ENCODE measurements around the gene ARRDC3. TPM values are rescaled to one million over a fixed set of nuclear protein-coding genes. Genes with fewer than 3 reads are reported as not detected.
"Not testable (repeated sequence)": the region's sequence is repeated elsewhere in the genome, so short reads cannot be mapped to it uniquely, and the experiment has no call there.

The ARRDC3 gene
- total RNA-seq, 1 experiment from 2014 or later, result 32.0 TPM

DNA sequence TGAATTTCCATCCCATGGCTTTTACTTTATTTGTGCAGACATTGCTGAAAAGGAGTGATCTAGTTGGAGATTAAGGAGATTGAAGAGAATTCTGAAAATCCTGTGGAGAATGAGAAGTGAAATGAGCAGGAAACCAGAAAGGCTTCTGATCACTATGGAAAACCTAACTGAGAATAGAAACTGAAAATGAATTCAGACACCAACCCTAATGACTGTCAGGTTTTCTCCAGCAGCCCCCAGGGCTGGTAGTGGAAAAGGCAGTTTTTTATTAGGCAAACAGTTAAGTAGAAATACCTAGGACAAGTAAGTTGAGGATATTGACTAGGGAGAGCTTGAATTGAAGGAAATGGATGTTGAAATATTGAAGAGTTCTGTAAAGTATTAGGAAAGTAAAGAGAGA lies 14.7 kb upstream of the ARRDC3 start:
- CTCF ChIA-PET, result no interaction called here
- no peaks in the 10 kb centered on the region for H3K4me1 ChIP-seq (replicated peaks; ENCODE audit: insufficient read depth)
- no peaks in the 10 kb centered on the region for H3F3A ChIP-seq (ENCODE audit: insufficient read depth, low read depth)
- POLR2A ChIA-PET (ENCODE audit: unreplicated experiment), result no interaction called here
- H2AFZ ChIP-seq, result no peak overlapping the region
- BruUV-seq (replicated peaks), result no TSS peak
- H3K9me3 ChIP-seq (ENCODE audit: insufficient read depth, low read depth), result no peaks in the 10 kb centered on the region
- no peak overlapping the region for H3K4me3 ChIP-seq
- intact Hi-C loops (cut with micrococcal nuclease; ENCODE audit: unreplicated experiment), result no loop called here
- no peak overlapping the region for H3K27ac ChIP-seq
- H3K27me3 ChIP-seq (ENCODE audit: insufficient read depth, low read depth), result no peaks in the 10 kb centered on the region
- no peaks in the 10 kb centered on the region for H3K36me3 ChIP-seq (ENCODE audit: low read depth)
- H3K9me2 ChIP-seq (ENCODE audit: insufficient read depth), result no peaks in the 10 kb centered on the region; the same call in 1 of the 2 replicates
- no peak overlapping the region for H3K4me2 ChIP-seq
- H3K79me2 ChIP-seq (ENCODE audit: low read depth), result no peaks in the 10 kb centered on the region
- TF ChIP-seq, protein P1, sequence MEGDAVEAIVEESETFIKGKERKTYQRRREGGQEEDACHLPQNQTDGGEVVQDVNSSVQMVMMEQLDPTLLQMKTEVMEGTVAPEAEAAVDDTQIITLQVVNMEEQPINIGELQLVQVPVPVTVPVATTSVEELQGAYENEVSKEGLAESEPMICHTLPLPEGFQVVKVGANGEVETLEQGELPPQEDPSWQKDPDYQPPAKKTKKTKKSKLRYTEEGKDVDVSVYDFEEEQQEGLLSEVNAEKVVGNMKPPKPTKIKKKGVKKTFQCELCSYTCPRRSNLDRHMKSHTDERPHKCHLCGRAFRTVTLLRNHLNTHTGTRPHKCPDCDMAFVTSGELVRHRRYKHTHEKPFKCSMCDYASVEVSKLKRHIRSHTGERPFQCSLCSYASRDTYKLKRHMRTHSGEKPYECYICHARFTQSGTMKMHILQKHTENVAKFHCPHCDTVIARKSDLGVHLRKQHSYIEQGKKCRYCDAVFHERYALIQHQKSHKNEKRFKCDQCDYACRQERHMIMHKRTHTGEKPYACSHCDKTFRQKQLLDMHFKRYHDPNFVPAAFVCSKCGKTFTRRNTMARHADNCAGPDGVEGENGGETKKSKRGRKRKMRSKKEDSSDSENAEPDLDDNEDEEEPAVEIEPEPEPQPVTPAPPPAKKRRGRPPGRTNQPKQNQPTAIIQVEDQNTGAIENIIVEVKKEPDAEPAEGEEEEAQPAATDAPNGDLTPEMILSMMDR (conservative IDR thresholded peaks at IDR 0.05), result no peak
- no peak for TF ChIP-seq EZH2 (IDR thresholded peaks at IDR 0.05; ENCODE audit: low read depth)
- DNase-seq, result no peak
- no peaks in the 10 kb centered on the region; the same call in 1 of the 2 replicates for H4K20me1 ChIP-seq (ENCODE audit: insufficient read depth)

DNA sequence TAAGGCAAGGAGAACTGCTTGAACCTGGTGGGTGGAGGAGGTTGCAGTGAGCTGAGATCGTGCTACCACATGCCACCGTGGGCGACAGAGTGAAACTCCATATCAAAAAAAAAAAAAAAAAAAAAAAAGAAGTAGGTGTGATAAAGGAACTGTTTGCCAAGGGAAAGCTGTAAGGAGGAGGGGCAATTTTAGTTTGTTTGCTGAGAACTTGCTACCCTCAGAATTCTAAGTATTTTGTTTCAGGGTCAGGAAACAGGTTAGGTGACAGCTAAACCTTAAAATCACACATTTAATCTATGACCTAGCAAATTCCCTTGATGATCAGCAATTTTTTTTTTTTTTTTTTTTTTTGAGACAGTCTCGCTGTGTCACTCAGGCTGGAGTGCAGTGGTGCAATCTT lies 7.2 kb upstream of the ARRDC3 start:
- Histone ChIP-seq H3F3A (ENCODE audit: insufficient read depth, low read depth) (no peaks in the 10 kb centered on the region; the same call in 1 of the 2 replicates), H3K36me3 (ENCODE audit: low read depth) (no peaks in the 10 kb centered on the region), H3K9me2 (ENCODE audit: insufficient read depth) (no peaks in the 10 kb centered on the region), H3K4me1 (replicated peaks; ENCODE audit: insufficient read depth) (no peaks in the 10 kb centered on the region), H2AFZ (no peak overlapping the region), H3K79me2 (ENCODE audit: low read depth) (no peaks in the 10 kb centered on the region), H3K4me3 (no peak overlapping the region), H3K27me3 (ENCODE audit: insufficient read depth, low read depth) (no peaks in the 10 kb centered on the region), H3K4me2 (no peak overlapping the region), H3K27ac (no peak overlapping the region), H4K20me1 (ENCODE audit: insufficient read depth) (no peaks in the 10 kb centered on the region), H3K9me3 (ENCODE audit: insufficient read depth, low read depth) (no peaks in the 10 kb centered on the region)
- ChIA-PET CTCF (interaction anchor here (0.6 to 0.7 kb wide), 4 partner anchors 16 to 536 kb away, joined by 5 to 7 read pairs (median 6); no protein-coding TSS in a partner anchor), POLR2A (ENCODE audit: unreplicated experiment) (interaction anchor here (0.5 kb wide), 1 partner anchor 77 kb away, joined by 4 read pairs; no protein-coding TSS in a partner anchor)
- intact Hi-C loops (cut with micrococcal nuclease; ENCODE audit: unreplicated experiment), result no loop called here
- DNase-seq, result peak in 1 of 2 experiments; percentile 78
- TF ChIP-seq, protein P1 (conservative IDR thresholded peaks at IDR 0.05), result no peak
- no peak for TF ChIP-seq EZH2 (IDR thresholded peaks at IDR 0.05; ENCODE audit: low read depth)
- BruUV-seq (replicated peaks), result no TSS peak

DNA sequence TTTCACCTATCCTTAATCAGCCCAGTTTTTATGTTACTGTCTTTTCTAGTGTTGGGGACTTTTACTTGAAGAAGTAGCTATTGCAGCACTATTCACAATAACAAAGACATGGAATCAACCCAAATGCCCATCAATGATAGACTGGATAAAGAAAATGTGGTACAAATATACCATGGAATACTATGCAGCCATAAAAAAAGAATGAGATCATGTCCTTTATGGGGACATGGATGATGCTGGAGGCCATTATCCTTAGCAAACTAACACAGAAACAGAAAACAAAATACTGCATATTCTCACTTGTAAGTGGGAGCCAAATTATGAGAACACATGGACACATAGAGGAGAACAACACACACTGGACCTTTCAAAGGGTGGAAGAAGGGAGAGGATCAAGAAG lies 6.4 kb upstream of the ARRDC3 start:
- H3K27ac ChIP-seq; H4K20me1 ChIP-seq (ENCODE audit: insufficient read depth); H3K27me3 ChIP-seq (ENCODE audit: insufficient read depth, low read depth); H3K79me2 ChIP-seq (ENCODE audit: low read depth); H3K4me2 ChIP-seq; H3K4me3 ChIP-seq; BruUV-seq (replicated peaks); POLR2A ChIA-PET (ENCODE audit: unreplicated experiment); H3K9me3 ChIP-seq (ENCODE audit: insufficient read depth, low read depth); H2AFZ ChIP-seq; H3K36me3 ChIP-seq (ENCODE audit: low read depth); H3K9me2 ChIP-seq (ENCODE audit: insufficient read depth); intact Hi-C loops (cut with micrococcal nuclease; ENCODE audit: unreplicated experiment); DNase-seq; H3F3A ChIP-seq (ENCODE audit: insufficient read depth, low read depth); H3K4me1 ChIP-seq (replicated peaks; ENCODE audit: insufficient read depth): not testable (repeated sequence)
- CTCF ChIA-PET, result interaction anchor here (0.6 to 0.7 kb wide), 2 partner anchors 398 to 458 kb away, joined by 5 to 6 read pairs; no protein-coding TSS in a partner anchor

DNA sequence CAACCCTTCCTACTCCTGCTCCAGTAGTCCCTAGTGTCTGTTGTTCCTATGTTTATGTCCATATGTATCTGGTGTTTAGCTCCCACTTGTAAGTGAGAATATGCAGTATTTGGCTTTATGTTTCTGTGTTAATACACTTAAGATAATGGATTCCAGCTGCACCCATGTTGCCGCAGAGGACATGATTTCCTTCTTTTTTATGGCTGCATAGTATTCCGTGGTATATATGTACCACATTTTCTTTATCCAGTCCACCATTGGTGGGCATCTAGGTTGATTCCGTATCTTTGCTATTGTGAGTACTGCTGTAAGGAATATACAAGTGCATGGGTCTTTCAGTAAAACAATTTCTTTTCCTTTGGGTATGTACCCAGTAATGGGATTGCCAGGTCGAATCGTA lies 5.2 kb upstream of the ARRDC3 start:
- Histone ChIP-seq H3F3A (ENCODE audit: insufficient read depth, low read depth) (peaks cover 11% of the 10 kb centered on the region), H3K9me3 (ENCODE audit: insufficient read depth, low read depth) (no peaks in the 10 kb centered on the region), H3K27ac (no peak overlapping the region), H3K79me2 (ENCODE audit: low read depth) (no peaks in the 10 kb centered on the region), H2AFZ (no peak overlapping the region), H3K4me3 (no peak overlapping the region), H3K4me2 (no peak overlapping the region), H3K36me3 (ENCODE audit: low read depth) (no peaks in the 10 kb centered on the region), H3K27me3 (ENCODE audit: insufficient read depth, low read depth) (no peaks in the 10 kb centered on the region), H4K20me1 (ENCODE audit: insufficient read depth) (no peaks in the 10 kb centered on the region), H3K9me2 (ENCODE audit: insufficient read depth) (no peaks in the 10 kb centered on the region), H3K4me1 (replicated peaks; ENCODE audit: insufficient read depth) (0 out of 2 replicates have a peak, but pooled peaks cover 7% of the 10 kb centered on the region)
- ChIA-PET POLR2A (ENCODE audit: unreplicated experiment) (no interaction called here), CTCF (no interaction called here)
- no TSS peak for BruUV-seq (replicated peaks)
- intact Hi-C loops (cut with micrococcal nuclease; ENCODE audit: unreplicated experiment), result no loop called here
- TF ChIP-seq, protein P1 (conservative IDR thresholded peaks at IDR 0.05), result no peak
- no peak for TF ChIP-seq EZH2 (IDR thresholded peaks at IDR 0.05; ENCODE audit: low read depth)
- DNase-seq, result no peak
